K562 (cell line): Measurements from ENCODE around the gene CFAP52. TPM values are rescaled to one million over a fixed set of nuclear protein-coding genes. Genes with fewer than 3 reads are reported as not detected.

ENCODE experiments used
- ATAC-seq: fragments of 200-7000 bp; cut with Tn5 transposase; 3 replicates; pipeline ENCODE4 v1.9.1; 2020; ENCODE audit warnings: moderate library complexity
- BruUV-seq: library from RNA; stranded (reverse); fragments of 400-500 nt; replicated peaks from 2 replicates; lab custom pipeline; 2021; lab: Mats Ljungman, UMichigan
- CTCF ChIA-PET: fragments of 300-600 bp; formaldehyde crosslinking; extraction: SDS; loops from one replicate; lab custom pipeline; 2021; ENCODE audit warnings: low intra/inter-chr PET ratio; lab: Yijun Ruan, JAX
- POLR2A ChIA-PET: fragments of 300-600, 350-650 bp; sonication (Branson Sonifier 250); formaldehyde crosslinking; extraction: SDS; loops from one replicate; lab custom pipeline; 2021; ENCODE audit warnings: antibody characterized with exemption, inconsistent platforms; lab: Yijun Ruan, JAX
- DNase-seq, 4 experiments: peaks; one replicate each; pipeline versions ENCODE4 v3.0.0 to v3.0.0-alpha.2; 2011 to 2018; ENCODE audit warnings: low spot score in 3 of 4, mixed read lengths in 3 of 4; ENCODE audit errors: extremely low read depth in 1 of 4
- FAIRE-seq: peaks from 2 replicates; lab custom pipeline; 2011; peaks lifted over from hg19 to GRCh38; lab: Jason Lieb, UNC
- H2AFZ ChIP-seq: 2 replicates; pipeline ENCODE4 v1.6.0; 2011; ENCODE audit warnings: low read depth, low read length, control low read depth, inconsistent platforms
- H3K27ac ChIP-seq: fragments of 200-600 bp; 3 replicates; pipeline ENCODE4 v1.8.0; 2011; ENCODE audit warnings: low read depth, mild to moderate bottlenecking, control low read depth, inconsistent platforms, low read length, moderate library complexity, mixed read lengths; ENCODE audit errors: extremely low read depth
- H3K27me3 ChIP-seq, 2 experiments: fragments of 300-600 bp in 1 of 2; 2 replicates in 1 of 2; 3 replicates in 1 of 2; pipeline versions ENCODE4 v1.6.0 to v1.8.0; 2011; ENCODE audit warnings: inconsistent platforms in 2 of 2, low read length in 2 of 2, mild to moderate bottlenecking in 1 of 2, mixed read lengths in 1 of 2, moderate library complexity in 1 of 2; ENCODE audit not compliant: control insufficient read depth in 2 of 2, insufficient read depth in 2 of 2
- H3K36me3 ChIP-seq: fragments of 300-600 bp; 3 replicates; pipeline ENCODE4 v1.8.0; 2011; ENCODE audit warnings: mild to moderate bottlenecking, low read length, inconsistent platforms; ENCODE audit not compliant: control insufficient read depth, insufficient read depth
- H3K4me1 ChIP-seq, 2 experiments: fragments of 200-600 bp in 1 of 2; replicated peaks in 1 of 2; 2 replicates in 1 of 2; 3 replicates in 1 of 2; pipeline versions ENCODE4 v1.5.1 to v1.8.0; 2011; ENCODE audit warnings: inconsistent platforms in 2 of 2, low read length in 2 of 2, mild to moderate bottlenecking in 1 of 2, mixed read lengths in 1 of 2, moderate library complexity in 1 of 2; ENCODE audit not compliant: control insufficient read depth in 2 of 2, insufficient read depth in 2 of 2
- H3K4me2 ChIP-seq: 2 replicates; pipeline ENCODE4 v1.6.1; 2011; ENCODE audit warnings: low read length, control low read depth, inconsistent platforms, mixed read lengths; ENCODE audit not compliant: insufficient read depth
- H3K4me3 ChIP-seq: fragments of 200-600 bp; sonication (generic), shearing (Covaris generic); 2 replicates; pipeline ENCODE4 v1.5.1; 2016; ENCODE audit warnings: control low read depth, inconsistent platforms
- H3K79me2 ChIP-seq: fragments of 200-600 bp; 3 replicates; pipeline ENCODE4 v1.8.0; 2011; ENCODE audit warnings: low read length, inconsistent platforms; ENCODE audit not compliant: control insufficient read depth, insufficient read depth
- H3K9ac ChIP-seq, 2 experiments: 2 replicates each; pipeline versions ENCODE4 v1.6.0 to v1.6.1; 2011; ENCODE audit warnings: low read depth in 2 of 2, low read length in 2 of 2, control low read depth in 1 of 2, inconsistent platforms in 1 of 2, mild to moderate bottlenecking in 1 of 2, mixed read lengths in 1 of 2; ENCODE audit not compliant: insufficient read depth in 1 of 2
- H3K9me1 ChIP-seq: one replicate; pipeline ENCODE4 v1.6.0; 2011; ENCODE audit warnings: inconsistent platforms, mild to moderate bottlenecking, low read length, moderate library complexity; ENCODE audit not compliant: control insufficient read depth, insufficient read depth
- H3K9me3 ChIP-seq: replicated peaks from 2 replicates; pipeline ENCODE4 v1.5.1; 2011; ENCODE audit warnings: low read depth, low read length, inconsistent platforms; ENCODE audit not compliant: control insufficient read depth, insufficient read depth
- H4K20me1 ChIP-seq: replicated peaks from 2 replicates; pipeline ENCODE4 v1.6.1; 2011; ENCODE audit warnings: low read length, inconsistent platforms, mixed read lengths; ENCODE audit not compliant: control insufficient read depth, insufficient read depth
- GABPA ChIP-seq: fragments of 200-800 bp; sonication (Bioruptor generic); conservative IDR thresholded peaks from 2 replicates; pipeline ENCODE4 v1.6.1; 2016; ENCODE audit warnings: low read depth, missing genetic modification characterization, missing compliant biosample characterization
- GATAD2A ChIP-seq: fragments of 450-650 bp; IDR thresholded peaks from 2 replicates; pipeline ENCODE4 v1.6.1; 2017
- LCOR ChIP-seq: sonication (generic); formaldehyde crosslinking; IDR thresholded peaks from 2 replicates; pipeline ENCODE4 v1.8.0; 2022; ENCODE audit warnings: mild to moderate bottlenecking, missing genetic modification reagents
- MYBL2 ChIP-seq, 2 experiments: fragments of 450-650 bp in 1 of 2; sonication (generic) in 1 of 2; formaldehyde crosslinking in 1 of 2; IDR thresholded peaks; 2 replicates each; pipeline versions ENCODE4 v1.6.1 to v1.8.1; 2017 to 2022; ENCODE audit warnings: borderline replicate concordance in 1 of 2, inconsistent platforms in 1 of 2, low read depth in 1 of 2, mild to moderate bottlenecking in 1 of 2, missing genetic modification reagents in 1 of 2, moderate library complexity in 1 of 2
- NR2F6 ChIP-seq: fragments of 450-650 bp; formaldehyde crosslinking; IDR thresholded peaks from 2 replicates; pipeline ENCODE4 v1.4.0; 2020; ENCODE audit warnings: mild to moderate bottlenecking
- PKNOX1 ChIP-seq: fragments of 450-650 bp; IDR thresholded peaks from 2 replicates; pipeline ENCODE4 v1.6.1; 2016
- POU5F1 ChIP-seq: fragments of 150-350 bp; IDR thresholded peaks from 2 replicates; pipeline ENCODE4 v1.6.1; 2014; ENCODE audit warnings: borderline replicate concordance, low read length, low read depth, mild to moderate bottlenecking; ENCODE audit not compliant: partially characterized antibody
- RBM15 ChIP-seq: fragments of 200-400 bp; formaldehyde crosslinking; IDR thresholded peaks from 2 replicates; pipeline ENCODE4 v1.6.1; 2018; ENCODE audit warnings: mild to moderate bottlenecking, low read length, moderate library complexity; ENCODE audit not compliant: insufficient read depth
- WGBS: fragments of 100-300 bp; shearing (Covaris generic); methylation state at CpG from one replicate; pipeline ENCODE4 v1.1.6; 2016; ENCODE audit warnings: low coverage, mixed read lengths; ENCODE audit not compliant: insufficient coverage; ENCODE audit errors: missing lambda C conversion rate; 5-methylcytosine and 5-hydroxymethylcytosine counted together
- in situ Hi-C: fragments of 300-500 bp; cut with MboI; formaldehyde crosslinking; loops from 4 replicates; pipeline ENCODE4 v1.15.0; 2018; ENCODE audit warnings: inconsistent platforms, mixed read lengths
- intact Hi-C: fragments of 100-400 bp; cut with micrococcal nuclease; formaldehyde crosslinking; loops from 2 replicates; pipeline ENCODE4 v1.14.2; 2022
- polyA plus RNA-seq, 8 experiments: library from polyadenylated mRNA; depleted of rRNA in 4 of 8; stranded (reverse) in 5 of 8; unstranded in 3 of 8; fragments of >200 nt; fragmentation: Nextera tagmentation in 2 of 8; fragmentation: Illumina TruSeq in 1 of 8; extraction: Ambion mirVana in 2 of 8; extraction: Trizol in 1 of 8; gene quantifications; 2 replicates each; pipeline versions ENCODE4 v1.2.1 to v1.2.3, GENCODE V29; 2011 to 2014; ENCODE audit warnings: inconsistent platforms in 1 of 8, missing spikeins in 1 of 8
- total RNA-seq, 7 experiments: library from RNA; depleted of rRNA in 6 of 7; stranded (reverse); fragments of >200 nt in 6 of 7; fragmentation: Illumina TruSeq in 2 of 7; extraction: Trizol in 2 of 7; gene quantifications; 2 replicates each; pipeline versions ENCODE4 v1.2.1 to v1.2.3, GENCODE V29; 2011 to 2021; ENCODE audit warnings: low replicate concordance in 1 of 7

The CFAP52 gene
- total and polyA plus RNA-seq, 9 of the 15 experiments (the other 6 are each of a cell fraction or from before 2014, with no cell fraction given) = not detected

DNA sequence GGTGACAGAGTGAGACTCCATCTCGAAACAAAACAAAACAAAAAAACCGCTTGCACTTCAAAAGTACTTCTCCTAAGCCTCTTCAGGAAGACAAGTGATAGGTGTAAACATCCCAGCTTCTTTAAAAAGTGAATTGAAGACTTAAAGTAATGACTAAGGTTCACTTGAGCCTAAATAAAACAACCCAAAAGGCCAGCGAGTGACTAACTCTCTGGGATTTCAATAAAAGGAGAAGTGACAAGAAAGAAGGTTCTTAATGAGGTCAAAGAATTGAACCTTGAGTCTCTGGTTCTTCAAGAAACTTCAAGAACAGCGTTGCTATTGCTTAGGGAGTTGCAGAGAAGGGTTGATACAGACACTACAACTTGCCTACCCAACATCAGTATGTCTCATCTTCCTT lies 43.0 kb upstream of the CFAP52 start (continued):
- no peak for TF ChIP-seq GABPA (tag)
- TF ChIP-seq NR2F6 = no peak
- TF ChIP-seq, all 486 proteins: peak for 0

DNA sequence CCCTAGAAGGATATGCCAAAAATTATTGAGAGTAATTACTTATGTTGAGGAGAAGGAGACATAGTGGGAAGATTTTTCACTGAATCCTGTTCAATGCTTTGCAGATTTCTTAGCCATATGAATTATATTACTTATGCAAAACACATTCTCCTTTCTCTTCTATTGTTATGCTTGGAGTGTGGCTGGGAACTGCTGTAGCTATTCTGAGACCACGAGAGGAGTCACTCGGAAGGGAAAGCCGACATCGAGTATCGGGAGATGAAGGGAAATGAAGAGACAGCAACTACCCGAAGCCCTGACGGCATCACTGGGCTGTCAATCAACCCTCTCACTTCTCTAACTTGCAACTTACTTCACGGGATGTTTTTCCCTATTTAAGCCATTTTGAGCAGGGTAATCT lies 40.4 kb upstream of the CFAP52 start:
- 0% methylated on average over 4 of the region's 8 CpGs for WGBS
- ChIA-PET CTCF (no interaction called here), POLR2A (no interaction called here)
- Histone ChIP-seq H3K9ac (no peak overlapping the region), H3K9me1 (no peaks in the 10 kb centered on the region), H3K9me3 (no peaks in the 10 kb centered on the region), H3K27me3 (no peaks in the 10 kb centered on the region; a peak in 1 of 5 replicates), H3K4me1 (no peaks in the 10 kb centered on the region), H3K27ac (no peak overlapping the region), H3K4me3 (no peak overlapping the region), H2AFZ (no peak overlapping the region), H4K20me1 (no peaks in the 10 kb centered on the region), H3K36me3 (no peaks in the 10 kb centered on the region), H3K4me2 (no peak overlapping the region), H3K79me2 (no peaks in the 10 kb centered on the region)
- in situ Hi-C loops = loop anchor here (25.0 kb wide), 2 partner anchors 549 to 1149 kb away; partner anchors contain the start of genes KRABD2, RNF222 and RPL26
- TF ChIP-seq PKNOX1 (peak; percentile 54), GATAD2A (no peak), RBM15 (no peak), POU5F1 (no peak), LCOR (no peak), MYBL2 (IDR thresholded peaks at IDR 0.05; ENCODE audit: low read depth) (no peak), MYBL2 (CRISPR knock-in tag; IDR thresholded peaks at IDR 0.05; ENCODE audit: borderline replicate concordance) (no peak)
- FAIRE-seq (no peak), DNase-seq (no peak), ATAC-seq (no peak)
- BruUV-seq = no TSS peak
- intact Hi-C loops = no loop called here
